SK-N-SH (cell line): ENCODE measurements around the gene ARHGEF40. TPM values are rescaled to one million over a fixed set of nuclear protein-coding genes. Genes with fewer than 3 reads are reported as not detected.
A peak's percentile ranks its signal among the peaks of the same experiment; 100 is the strongest.

Experiments used
- CTCF ChIA-PET: fragments of 300-600, 350-600 bp; formaldehyde crosslinking; extraction: SDS; loops from one replicate; lab custom pipeline; 2021; lab: Yijun Ruan, JAX
- POLR2A ChIA-PET: fragments of 350-600 bp; sonication (Branson Sonifier 250); formaldehyde crosslinking; extraction: SDS; loops from one replicate; lab custom pipeline; 2020; ENCODE audit warnings: antibody characterized with exemption, inconsistent platforms; lab: Yijun Ruan, JAX
- DNase-seq: peaks from one replicate; pipeline ENCODE4 v3.0.0; 2012
- H2AFZ ChIP-seq: fragments of 200-600 bp; sonication (generic); 2 replicates; pipeline ENCODE4 v1.8.1; 2016; ENCODE audit warnings: antibody characterized with exemption, mild to moderate bottlenecking, low read depth
- H3F3A ChIP-seq: fragments of 200-600 bp; sonication (generic); replicated peaks from 2 replicates; pipeline ENCODE3; 2016; ENCODE audit warnings: antibody characterized with exemption, mild to moderate bottlenecking; ENCODE audit not compliant: insufficient read depth
- H3K27ac ChIP-seq, 2 experiments: fragments of 200-500 bp in 1 of 2; fragments of 200-600 bp in 1 of 2; sonication (Bioruptor generic) in 1 of 2; sonication (generic), shearing (Covaris generic) in 1 of 2; 2 replicates each; pipeline versions ENCODE4 v1.5.1 to v1.6.1; 2014 to 2016; ENCODE audit warnings: low read depth in 2 of 2, inconsistent platforms in 1 of 2, low read length in 1 of 2, mild to moderate bottlenecking in 1 of 2, mixed read lengths in 1 of 2
- H3K27me3 ChIP-seq: fragments of 200-600 bp; sonication (generic), shearing (Covaris generic); 2 replicates; pipeline ENCODE4 v1.6.1; 2016; ENCODE audit warnings: mixed run types; ENCODE audit not compliant: insufficient read depth
- H3K36me3 ChIP-seq, 2 experiments: fragments of 200-500 bp in 1 of 2; fragments of 200-600 bp in 1 of 2; sonication (Bioruptor generic) in 1 of 2; sonication (generic) in 1 of 2; replicated peaks in 1 of 2; 2 replicates each; pipeline versions ENCODE3 to v1.5.1; 2014 to 2016; ENCODE audit warnings: low read length in 1 of 2, mild to moderate bottlenecking in 1 of 2; ENCODE audit not compliant: insufficient read depth in 2 of 2, control insufficient read depth in 1 of 2
- H3K4me1 ChIP-seq, 2 experiments: fragments of 200-500 bp in 1 of 2; fragments of 200-600 bp in 1 of 2; sonication (Bioruptor generic) in 1 of 2; sonication (generic), shearing (Covaris generic) in 1 of 2; 2 replicates each; pipeline versions ENCODE4 v1.5.1 to v1.6.1; 2014 to 2016; ENCODE audit warnings: low read depth in 1 of 2, low read length in 1 of 2, mixed run types in 1 of 2; ENCODE audit not compliant: insufficient read depth in 2 of 2, control insufficient read depth in 1 of 2
- H3K4me2 ChIP-seq: fragments of 200-600 bp; sonication (generic), shearing (Covaris generic); 2 replicates; pipeline ENCODE4 v1.6.1; 2017; ENCODE audit warnings: mixed run types
- H3K4me3 ChIP-seq, 2 experiments: fragments of 200-500 bp in 1 of 2; fragments of 200-600 bp in 1 of 2; sonication (Bioruptor generic) in 1 of 2; sonication (generic), shearing (Covaris generic) in 1 of 2; 2 replicates each; pipeline versions ENCODE4 v1.5.1 to v1.8.1; 2014 to 2016; ENCODE audit warnings: low read depth in 2 of 2, inconsistent platforms in 1 of 2, low read length in 1 of 2, mild to moderate bottlenecking in 1 of 2, mixed read lengths in 1 of 2, moderate library complexity in 1 of 2
- H3K79me2 ChIP-seq: fragments of 200-600 bp; sonication (generic); 2 replicates; pipeline ENCODE4 v1.8.1; 2017; ENCODE audit warnings: mild to moderate bottlenecking; ENCODE audit not compliant: insufficient read depth
- H3K9ac ChIP-seq: fragments of 200-600 bp; sonication (generic); 2 replicates; pipeline ENCODE4 v1.6.1; 2017; ENCODE audit warnings: mixed run types
- H3K9me2 ChIP-seq: fragments of 200-600 bp; sonication (generic); 2 replicates; pipeline ENCODE4 v1.6.1; 2017; ENCODE audit warnings: mixed run types
- H3K9me3 ChIP-seq: fragments of 200-600 bp; sonication (generic); 2 replicates; pipeline ENCODE4 v1.6.1; 2017; ENCODE audit warnings: mixed run types, mild to moderate bottlenecking, moderate library complexity
- H4K20me1 ChIP-seq: fragments of 200-600 bp; sonication (generic); 2 replicates; pipeline ENCODE4 v1.6.1; 2017; ENCODE audit warnings: mild to moderate bottlenecking, mixed run types; ENCODE audit not compliant: insufficient read depth
- ELF1 ChIP-seq: IDR thresholded peaks from 2 replicates; pipeline ENCODE4 v1.4.0; 2012
- EZH2phosphoT487 ChIP-seq: fragments of 200-600 bp; sonication (generic); IDR thresholded peaks from 2 replicates; pipeline ENCODE4 v1.6.1; 2017; ENCODE audit warnings: low read depth, mixed run types, mild to moderate bottlenecking, antibody characterized with exemption, moderate library complexity, borderline replicate concordance
- FOSL2 ChIP-seq: IDR thresholded peaks from 2 replicates; pipeline ENCODE4 v1.4.0; 2012; ENCODE audit warnings: low read depth, mild to moderate bottlenecking, moderate library complexity, borderline replicate concordance
- FOXM1 ChIP-seq: IDR thresholded peaks from 2 replicates; pipeline ENCODE4 v1.4.0; 2012; ENCODE audit warnings: low read depth, mild to moderate bottlenecking
- GABPA ChIP-seq: IDR thresholded peaks from 2 replicates; pipeline ENCODE4 v1.4.0; 2012; ENCODE audit warnings: low read depth, mild to moderate bottlenecking
- GATA2 ChIP-seq: sonication (generic); formaldehyde crosslinking; IDR thresholded peaks from 2 replicates; pipeline ENCODE4 v1.5.0; 2020; ENCODE audit warnings: mild to moderate bottlenecking, missing genetic modification reagents
- JUND ChIP-seq: IDR thresholded peaks from 2 replicates; pipeline ENCODE4 v1.4.0; 2012
- POLR2AphosphoS5 ChIP-seq: IDR thresholded peaks from 2 replicates; pipeline ENCODE4 v1.6.1; 2012; ENCODE audit warnings: low read depth, low read length
- RXRA ChIP-seq: IDR thresholded peaks from 2 replicates; pipeline ENCODE4 v1.4.0; 2012; ENCODE audit warnings: low read depth, mild to moderate bottlenecking, borderline replicate concordance
- SIN3A ChIP-seq: IDR thresholded peaks from 2 replicates; pipeline ENCODE4 v1.6.1; 2012; ENCODE audit warnings: low read depth, mild to moderate bottlenecking, low read length, moderate library complexity, borderline replicate concordance
- TEAD4 ChIP-seq: IDR thresholded peaks from 2 replicates; pipeline ENCODE4 v1.4.0; 2012; ENCODE audit warnings: mild to moderate bottlenecking, borderline replicate concordance; ENCODE audit not compliant: insufficient read depth
- YY1 ChIP-seq: IDR thresholded peaks from 2 replicates; pipeline ENCODE4 v1.4.0; 2012; ENCODE audit warnings: low read depth, mild to moderate bottlenecking
- WGBS: methylation state at CpG from one replicate; pipeline ENCODE4 v1.1.6; 2017; ENCODE audit warnings: low lambda C conversion rate; 5-methylcytosine and 5-hydroxymethylcytosine counted together
- polyA plus RNA-seq, 3 experiments: library from polyadenylated mRNA; depleted of rRNA; stranded (reverse); fragments of >200 nt; gene quantifications; 2 replicates each; pipeline ENCODE4 v1.2.3, GENCODE V29; 2012

The ARHGEF40 gene
- polyA plus RNA-seq, 1 of the 3 experiments (the other 2 are of a cell fraction): 58.8 TPM

GRCh38 chr14:21087294-21088091 lies 17.4 kb downstream of the ARHGEF40 start:
- POLR2A ChIA-PET: interaction anchor here (0.8 to 1.8 kb wide), 3 partner anchors 8 to 16 kb away, joined by 3 to 6 read pairs (median 4); no protein-coding TSS in a partner anchor

GRCh38 chr14:21088687-21089086 lies 18.6 kb downstream of the ARHGEF40 start:
- Histone ChIP-seq H3K27me3 (no peaks in the 10 kb centered on the region), H3K4me3 (no peak overlapping the region), H3K9me3 (no peaks in the 10 kb centered on the region), H3K9me2 (no peaks in the 10 kb centered on the region), H3F3A (peaks cover 54% of the 10 kb centered on the region), H3K4me2 (no peak overlapping the region), H4K20me1 (peaks cover 6% of the 10 kb centered on the region; the same call in 1 of the 2 replicates), H3K4me1 (peaks cover 9 to 26% of the 10 kb centered on the region in 2 experiments; a peak in 3 of 4 replicates), H2AFZ (no peak overlapping the region)
- WGBS: 83% methylated on average over 3 of the region's 4 CpGs
- POLR2A ChIA-PET: interaction anchor here (1.1 to 1.8 kb wide), 4 partner anchors 7 to 18 kb away, joined by 3 to 11 read pairs (median 5); partner anchors contain the start of genes ARHGEF40 and ZNF219
- DNase-seq: peak; percentile 14
- CTCF ChIA-PET: interaction anchor here (0.6 to 8.6 kb wide), 7 partner anchors 6 to 282 kb away, joined by 3 to 79 read pairs (median 68); partner anchors contain the start of genes ARHGEF40 and ZNF219
- TF ChIP-seq YY1 (no peak), GATA2 (CRISPR knock-in tag) (no peak), EZH2phosphoT487 (no peak), TEAD4 (no peak)
- TF ChIP-seq, all 33 proteins: peak for 0
- peaks cover 50 to 83% of the 10 kb centered on the region in 2 experiments for H3K36me3 ChIP-seq
- H3K27ac ChIP-seq: peak overlapping the region in 1 of 2 experiments; percentile 89; a peak in 2 of 4 replicates
- no peak overlapping the region for H3K9ac ChIP-seq
- H3K79me2 ChIP-seq: peaks cover 5% of the 10 kb centered on the region; the same call in 1 of the 2 replicates

More at GRCh38 chr14:21087294-21088091, 17.4 kb downstream of the ARHGEF40 start:
- H3K4me1 ChIP-seq: peaks cover 9 to 24% of the 10 kb centered on the region in 2 experiments; a peak in 3 of 4 replicates
- peak overlapping the region; percentile 58; the same call in 1 of the 2 replicates for H3K4me2 ChIP-seq
- no peaks in the 10 kb centered on the region for H3K9me2 ChIP-seq
- WGBS: 38% methylated on average over 10 of the region's 19 CpGs
- no peak overlapping the region for H3K4me3 ChIP-seq
- H3K27me3 ChIP-seq: no peaks in the 10 kb centered on the region
- H3F3A ChIP-seq: peaks cover 56% of the 10 kb centered on the region
- peak overlapping the region in 1 of 2 experiments; percentile 89; a peak in 3 of 4 replicates for H3K27ac ChIP-seq
- peaks cover 55 to 78% of the 10 kb centered on the region in 2 experiments for H3K36me3 ChIP-seq
- TF ChIP-seq FOXM1 (no peak), GABPA (peak; percentile 52; the same call in 1 of the 2 replicates), RXRA (no peak), ELF1 (0 out of 2 replicates have a peak, but pooled peaks have one; percentile 26), YY1 (no peak), SIN3A (0 out of 2 replicates have a peak, but pooled peaks have one; percentile 14), FOSL2 (peak; percentile 63; the same call in 1 of the 2 replicates), POLR2AphosphoS5 (peak; percentile 55; the same call in 1 of the 2 replicates), JUND (peak; percentile 64)
- H3K9me3 ChIP-seq: no peaks in the 10 kb centered on the region
- H3K9ac ChIP-seq: peak overlapping the region; percentile 46; the same call in 1 of the 2 replicates
- peaks cover 5% of the 10 kb centered on the region; the same call in 1 of the 2 replicates for H3K79me2 ChIP-seq
- DNase-seq: peak; percentile 80
- no peak overlapping the region for H2AFZ ChIP-seq
- CTCF ChIA-PET: interaction anchor here (0.8 to 8.6 kb wide), 7 partner anchors 8 to 73 kb away, joined by 3 to 79 read pairs (median 68); partner anchors contain the start of genes ARHGEF40 and ZNF219
- H4K20me1 ChIP-seq: no peaks in the 10 kb centered on the region
